ENCODE measurements around the gene FN3K.

The FN3K gene

GRCh38 chr17:82734987-82735866 is at the start of gene FN3K:
Gene FN3K (plus strand): TSS chr17:82735615. CDS start chr17:82735637, 22 bp downstream.
- DNase-seq = no peak

- no peak for DNase-seq
These were observed 48.8 kb upstream of the FN3K start for GRCh38 chr17:82686366-82687324.

- DNase-seq = no peak
These were observed 48.0 kb upstream of the FN3K start for GRCh38 chr17:82687375-82687861.

GRCh38 chr17:82687871-82688270 is 47.5 kb upstream of the FN3K start:
- DNase-seq = no peak

GRCh38 chr17:82689077-82689476 is 46.3 kb upstream of the FN3K start:
- DNase-seq = no peak

- DNase-seq = no peak
These were observed 44.5 kb upstream of the FN3K start for GRCh38 chr17:82690786-82691489.

- DNase-seq = no peak
These were observed 43.7 kb upstream of the FN3K start for GRCh38 chr17:82691714-82692113.

- no peak for DNase-seq
These were observed 43.1 kb upstream of the FN3K start for GRCh38 chr17:82692268-82692667.

- DNase-seq = no peak
These were observed 42.1 kb upstream of the FN3K start for GRCh38 chr17:82693168-82693867.

GRCh38 chr17:82694647-82695046 is 40.8 kb upstream of the FN3K start:
- no peak for DNase-seq

GRCh38 chr17:82696259-82696658 is 39.2 kb upstream of the FN3K start:
- no peak for DNase-seq

- DNase-seq = no peak
These were observed 38.3 kb upstream of the FN3K start for GRCh38 chr17:82696916-82697807.

- DNase-seq = no peak
These were observed 37.7 kb upstream of the FN3K start for GRCh38 chr17:82697808-82698064.

GRCh38 chr17:82698065-82698973 is 37.1 kb upstream of the FN3K start, which contains the start of gene RAB40B:
Gene RAB40B (minus strand): TSS chr17:82698698. CDS start chr17:82698596, 102 bp downstream.
- peak; percentile 92 for DNase-seq

- no peak for DNase-seq
These were observed 36.4 kb upstream of the FN3K start for GRCh38 chr17:82698974-82699442.

- no peak for DNase-seq
These were observed 35.9 kb upstream of the FN3K start for GRCh38 chr17:82699551-82699950.

- no peak for DNase-seq
These were observed 33.0 kb upstream of the FN3K start for GRCh38 chr17:82702231-82702927.

GRCh38 chr17:82703036-82703745 is 32.2 kb upstream of the FN3K start:
- DNase-seq = no peak

All from NCI-H1417 treated with DMSO at 0.1 percent for 48 hours (cell line).